Muscle layer of duodenum (tissue), 2 donors: ENCODE measurements around the gene ATXN7L1.
A peak's percentile ranks its signal among the peaks of the same experiment; 100 is the strongest.

Source experiments
- H3K27ac ChIP-seq: one replicate; pipeline ENCODE4 v1.7.0; 2013; ENCODE audit warnings: mild to moderate bottlenecking, low read length
- H3K27me3 ChIP-seq: one replicate; pipeline ENCODE4 v1.7.0; 2013; ENCODE audit warnings: low read depth, mild to moderate bottlenecking, control low read depth, low read length
- H3K36me3 ChIP-seq, 2 donors: one replicate each; pipeline ENCODE4 v1.7.0; 2013; ENCODE audit warnings: low read length in 2 of 2, control low read depth in 1 of 2, mild to moderate bottlenecking in 1 of 2; ENCODE audit not compliant: insufficient read depth in 2 of 2, control insufficient read depth in 1 of 2
- H3K4me1 ChIP-seq, 2 donors: one replicate each; pipeline ENCODE4 v1.7.0; 2013; ENCODE audit warnings: low read length in 2 of 2, mild to moderate bottlenecking in 2 of 2, control low read depth in 1 of 2, moderate library complexity in 1 of 2; ENCODE audit not compliant: insufficient read depth in 2 of 2, control insufficient read depth in 1 of 2
- H3K4me3 ChIP-seq, 2 donors: one replicate each; pipeline ENCODE4 v1.7.0; 2013; ENCODE audit warnings: low read length in 2 of 2, low read depth in 1 of 2, mild to moderate bottlenecking in 1 of 2
- H3K9me3 ChIP-seq, 2 donors: one replicate each; pipeline ENCODE4 v1.7.0; 2013; ENCODE audit warnings: low read length in 2 of 2, control low read depth in 1 of 2, mild to moderate bottlenecking in 1 of 2; ENCODE audit not compliant: control insufficient read depth in 1 of 2
- donor health status: healthy.

Gene ATXN7L1

DNA sequence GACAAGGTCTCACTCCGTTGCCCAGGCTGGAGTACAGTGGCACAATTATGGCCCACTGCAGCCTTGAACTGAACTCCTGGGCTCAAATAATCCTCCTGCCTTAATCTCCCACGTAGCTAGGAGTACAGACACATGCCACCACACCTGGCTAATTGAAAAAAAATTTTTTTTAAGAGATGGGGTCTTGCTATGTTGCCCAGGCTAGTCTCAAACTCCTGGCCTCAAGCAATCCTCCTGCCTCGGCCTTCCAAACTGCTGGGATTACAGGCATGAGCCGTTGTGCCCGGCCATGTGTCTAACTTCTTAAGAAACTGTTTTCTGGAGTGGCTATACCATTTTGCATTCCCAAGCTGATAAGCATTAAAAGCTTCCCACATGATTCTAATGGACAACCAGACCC, 285.6 kb downstream of the ATXN7L1 start:
- no peaks in the 10 kb centered on the region for H3K9me3 ChIP-seq
- H3K36me3 ChIP-seq, result no peaks in the 10 kb centered on the region
- H3K27me3 ChIP-seq, result no peaks in the 10 kb centered on the region
- H3K27ac ChIP-seq, result no peak overlapping the region
- peaks cover 0 to 15% of the 10 kb centered on the region in 2 donors for H3K4me1 ChIP-seq
- H3K4me3 ChIP-seq, result no peak overlapping the region

GRCh38 chr7:105589356-105590077, 286.9 kb downstream of the ATXN7L1 start:
- Histone ChIP-seq H3K36me3 (no peaks in the 10 kb centered on the region), H3K4me1 (peaks cover 0 to 15% of the 10 kb centered on the region in 2 donors), H3K27ac (no peak overlapping the region), H3K4me3 (no peak overlapping the region), H3K9me3 (no peaks in the 10 kb centered on the region), H3K27me3 (no peaks in the 10 kb centered on the region)

- Histone ChIP-seq H3K9me3 (no peaks in the 10 kb centered on the region), H3K4me1 (peaks cover 0 to 15% of the 10 kb centered on the region in 2 donors), H3K4me3 (no peak overlapping the region), H3K36me3 (no peaks in the 10 kb centered on the region), H3K27me3 (no peaks in the 10 kb centered on the region), H3K27ac (no peak overlapping the region)
These were observed 288.3 kb downstream of the ATXN7L1 start for GRCh38 chr7:105587909-105588635.

DNA sequence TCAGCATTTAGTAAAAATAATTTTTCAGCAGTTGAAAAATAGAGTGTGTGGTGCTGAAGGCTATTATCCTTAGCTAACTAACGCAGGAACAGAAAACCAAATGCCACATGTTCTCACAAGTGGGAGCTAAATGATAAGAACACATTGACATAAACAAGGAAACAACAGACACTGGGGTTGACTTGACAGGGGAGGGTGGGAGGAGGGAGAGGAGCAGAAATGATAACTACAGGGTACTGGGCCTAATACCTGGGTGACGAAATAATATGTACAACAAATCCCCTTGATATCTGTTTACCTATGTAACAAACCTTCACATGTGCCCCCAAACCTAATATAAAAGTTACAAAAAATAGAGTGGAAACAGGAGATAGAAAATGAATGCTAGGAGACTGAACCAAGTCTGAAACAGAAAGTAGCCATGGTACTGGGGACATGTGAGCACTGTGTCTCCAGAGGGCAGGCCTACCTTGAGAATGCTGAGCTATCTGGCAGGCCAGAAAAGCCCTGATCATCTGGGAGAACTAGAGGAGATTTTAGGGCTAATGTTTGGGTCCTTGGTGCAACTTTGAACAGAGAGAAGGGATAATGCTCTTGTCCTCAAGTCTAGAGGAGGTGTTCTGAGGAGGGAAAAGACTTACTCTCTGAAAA, 290.4 kb downstream of the ATXN7L1 start:
- H3K27me3 ChIP-seq, result no peaks in the 10 kb centered on the region
- no peaks in the 10 kb centered on the region for H3K36me3 ChIP-seq
- H3K9me3 ChIP-seq, result no peaks in the 10 kb centered on the region
- no peak overlapping the region for H3K4me3 ChIP-seq
- H3K4me1 ChIP-seq, result peaks cover 0 to 22% of the 10 kb centered on the region in 2 donors
- no peak overlapping the region for H3K27ac ChIP-seq

DNA sequence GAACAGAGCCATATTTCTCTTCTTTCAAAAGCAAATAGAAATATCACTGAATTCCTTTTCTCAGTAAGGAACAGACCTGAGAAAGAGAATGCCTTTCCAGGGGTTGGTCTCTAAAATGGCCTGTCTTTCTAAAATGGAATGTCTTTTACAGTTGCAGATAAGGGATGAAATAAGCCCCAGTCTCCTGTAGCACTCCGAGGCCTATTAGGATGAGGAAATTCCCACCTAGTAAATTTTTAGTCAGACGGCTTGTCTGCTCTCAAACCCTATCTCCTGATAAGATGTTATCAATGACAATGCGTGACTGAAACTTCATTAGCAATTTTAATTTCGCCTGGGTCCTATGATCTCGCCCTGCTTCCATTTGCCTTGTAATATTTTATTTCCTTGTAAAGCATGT, 292.2 kb downstream of the ATXN7L1 start:
- H3K4me3 ChIP-seq, result no peak overlapping the region
- H3K36me3 ChIP-seq, result no peaks in the 10 kb centered on the region
- H3K4me1 ChIP-seq, result peaks cover 0 to 18% of the 10 kb centered on the region in 2 donors
- no peaks in the 10 kb centered on the region for H3K9me3 ChIP-seq
- H3K27ac ChIP-seq, result no peak overlapping the region
- no peaks in the 10 kb centered on the region for H3K27me3 ChIP-seq

DNA sequence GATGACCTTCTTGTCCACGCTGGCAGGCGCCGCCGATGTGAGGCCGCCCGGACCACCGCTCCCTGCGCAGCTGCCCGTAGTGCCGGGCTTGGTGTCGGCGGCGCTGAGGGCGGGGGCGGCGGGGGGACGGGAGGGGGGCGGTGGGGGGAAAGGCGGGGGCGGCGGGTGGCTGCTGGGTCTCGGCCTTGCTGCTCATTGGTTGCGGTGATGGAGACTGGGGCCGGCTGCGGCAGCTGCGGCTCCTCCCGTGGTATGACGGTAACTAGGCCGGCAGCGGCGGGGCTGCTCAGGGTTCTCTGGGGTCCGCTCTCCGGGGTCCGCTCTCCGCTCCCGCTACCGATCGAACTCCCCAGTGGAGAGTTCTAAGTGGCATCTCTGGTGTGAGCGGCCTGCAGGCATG, 293.3 kb downstream of the ATXN7L1 start:
- Histone ChIP-seq H3K36me3 (no peaks in the 10 kb centered on the region), H3K27me3 (no peaks in the 10 kb centered on the region), H3K27ac (no peak overlapping the region), H3K9me3 (no peaks in the 10 kb centered on the region), H3K4me3 (no peak overlapping the region), H3K4me1 (peaks cover 0 to 8% of the 10 kb centered on the region in 2 donors)

GRCh38 chr7:105581066-105581811, 295.2 kb downstream of the ATXN7L1 start, which contains the start of gene EFCAB10:
Gene EFCAB10 (minus strand): TSS chr7:105581493. CDS start chr7:105581463, 30 bp downstream.
- no peaks in the 10 kb centered on the region for H3K9me3 ChIP-seq
- H3K4me3 ChIP-seq, result peak within 1 kb of the TSS; percentile 53 to 64
- H3K27me3 ChIP-seq, result no peaks in the 10 kb centered on the region
- no peaks in the 10 kb centered on the region for H3K36me3 ChIP-seq
- peaks cover 0 to 8% of the 10 kb centered on the region in 2 donors for H3K4me1 ChIP-seq
- no peak within 1 kb of the TSS for H3K27ac ChIP-seq

- Histone ChIP-seq H3K27me3 (no peaks in the 10 kb centered on the region), H3K4me1 (peaks cover 0 to 8% of the 10 kb centered on the region in 2 donors), H3K9me3 (no peaks in the 10 kb centered on the region), H3K4me3 (no peak overlapping the region), H3K27ac (no peak overlapping the region), H3K36me3 (no peaks in the 10 kb centered on the region)
These were observed 296.2 kb downstream of the ATXN7L1 start for GRCh38 chr7:105580022-105580740.

DNA sequence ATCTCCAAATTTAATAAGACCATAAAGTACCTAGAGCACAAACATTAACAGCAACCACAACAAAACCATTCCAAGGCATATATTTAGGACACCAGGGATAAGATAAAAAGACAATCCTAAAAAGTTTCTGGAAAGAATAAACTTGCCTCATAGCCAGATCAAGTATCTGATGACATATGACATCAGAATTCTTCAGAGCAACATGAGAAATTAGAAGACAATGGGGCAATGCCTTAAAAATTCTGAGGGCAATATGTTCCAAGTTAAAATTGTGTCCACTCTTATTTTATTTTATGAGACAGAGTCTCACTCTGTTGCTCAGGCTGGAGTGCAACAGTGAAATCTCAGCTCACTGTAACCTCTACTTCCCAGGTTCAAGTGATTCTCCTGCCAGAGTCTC, 297.9 kb downstream of the ATXN7L1 start:
- Histone ChIP-seq H3K36me3 (no peaks in the 10 kb centered on the region), H3K27me3 (no peaks in the 10 kb centered on the region), H3K4me3 (no peak overlapping the region), H3K4me1 (peaks cover 0 to 8% of the 10 kb centered on the region in 2 donors), H3K9me3 (no peaks in the 10 kb centered on the region), H3K27ac (no peak overlapping the region)

- H3K36me3 ChIP-seq, result no peaks in the 10 kb centered on the region
- H3K4me1 ChIP-seq, result peaks cover 0 to 8% of the 10 kb centered on the region in 2 donors
- no peaks in the 10 kb centered on the region for H3K27me3 ChIP-seq
- no peaks in the 10 kb centered on the region for H3K9me3 ChIP-seq
- H3K27ac ChIP-seq, result no peak overlapping the region
- H3K4me3 ChIP-seq, result no peak overlapping the region
These were observed 299.1 kb downstream of the ATXN7L1 start for GRCh38 chr7:105577251-105577650.
